ENCODE data around the gene TBCD.

DNA sequence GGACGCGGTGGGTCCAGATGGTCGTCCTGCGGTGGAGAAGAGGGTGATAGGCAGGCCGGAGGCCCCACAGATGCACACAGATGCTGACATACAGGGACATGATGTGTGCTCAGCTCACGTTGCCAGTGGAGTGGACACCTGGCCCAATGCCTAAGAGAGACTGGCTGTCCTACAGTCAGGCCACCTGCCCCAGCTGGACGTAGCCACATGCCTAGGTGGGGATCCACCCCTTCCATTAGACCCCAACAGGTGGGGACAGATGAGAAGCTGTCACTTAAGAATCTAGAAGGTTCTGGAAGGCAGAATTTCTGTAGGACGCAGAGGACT lies 205.6 kb downstream of the TBCD start:
- TF ChIP-seq POLR2A (IDR thresholded peaks at IDR 0.05; ENCODE audit: low read length) = no peak
- no peak for TF ChIP-seq SREBF2 (IDR thresholded peaks at IDR 0.05)
- TF ChIP-seq, protein P1, sequence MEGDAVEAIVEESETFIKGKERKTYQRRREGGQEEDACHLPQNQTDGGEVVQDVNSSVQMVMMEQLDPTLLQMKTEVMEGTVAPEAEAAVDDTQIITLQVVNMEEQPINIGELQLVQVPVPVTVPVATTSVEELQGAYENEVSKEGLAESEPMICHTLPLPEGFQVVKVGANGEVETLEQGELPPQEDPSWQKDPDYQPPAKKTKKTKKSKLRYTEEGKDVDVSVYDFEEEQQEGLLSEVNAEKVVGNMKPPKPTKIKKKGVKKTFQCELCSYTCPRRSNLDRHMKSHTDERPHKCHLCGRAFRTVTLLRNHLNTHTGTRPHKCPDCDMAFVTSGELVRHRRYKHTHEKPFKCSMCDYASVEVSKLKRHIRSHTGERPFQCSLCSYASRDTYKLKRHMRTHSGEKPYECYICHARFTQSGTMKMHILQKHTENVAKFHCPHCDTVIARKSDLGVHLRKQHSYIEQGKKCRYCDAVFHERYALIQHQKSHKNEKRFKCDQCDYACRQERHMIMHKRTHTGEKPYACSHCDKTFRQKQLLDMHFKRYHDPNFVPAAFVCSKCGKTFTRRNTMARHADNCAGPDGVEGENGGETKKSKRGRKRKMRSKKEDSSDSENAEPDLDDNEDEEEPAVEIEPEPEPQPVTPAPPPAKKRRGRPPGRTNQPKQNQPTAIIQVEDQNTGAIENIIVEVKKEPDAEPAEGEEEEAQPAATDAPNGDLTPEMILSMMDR (IDR thresholded peaks at IDR 0.05) = no peak
- TF ChIP-seq RCOR1 (IDR thresholded peaks at IDR 0.05; ENCODE audit: low read depth, low read length) = no peak
- TF ChIP-seq, protein P2, sequence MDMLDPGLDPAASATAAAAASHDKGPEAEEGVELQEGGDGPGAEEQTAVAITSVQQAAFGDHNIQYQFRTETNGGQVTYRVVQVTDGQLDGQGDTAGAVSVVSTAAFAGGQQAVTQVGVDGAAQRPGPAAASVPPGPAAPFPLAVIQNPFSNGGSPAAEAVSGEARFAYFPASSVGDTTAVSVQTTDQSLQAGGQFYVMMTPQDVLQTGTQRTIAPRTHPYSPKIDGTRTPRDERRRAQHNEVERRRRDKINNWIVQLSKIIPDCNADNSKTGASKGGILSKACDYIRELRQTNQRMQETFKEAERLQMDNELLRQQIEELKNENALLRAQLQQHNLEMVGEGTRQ (IDR thresholded peaks at IDR 0.05) = no peak
- TF ChIP-seq EHMT2 (IDR thresholded peaks at IDR 0.05; ENCODE audit: low read depth) = no peak
- TF ChIP-seq ZNF302 (CRISPR knock-in tag; IDR thresholded peaks at IDR 0.05) = no peak
- no peak for TF ChIP-seq SMC3 (IDR thresholded peaks at IDR 0.05)
- TF ChIP-seq TP53 (CRISPR knock-in tag; IDR thresholded peaks at IDR 0.05) = no peak
- TF ChIP-seq MAZ (IDR thresholded peaks at IDR 0.05; ENCODE audit: borderline replicate concordance, low read depth, low read length) = no peak
